SK-N-MC (cell line): Measurements from ENCODE around the gene FOXP4.

ENCODE experiments used
- EZH2 ChIP-seq: fragments of 200-600 bp; sonication (generic); IDR thresholded peaks from one replicate; pipeline ENCODE4 v1.6.1; 2017; ENCODE audit warnings: antibody characterized with exemption
- POLR2AphosphoS5 ChIP-seq: IDR thresholded peaks from 2 replicates; pipeline ENCODE4 v1.6.1; 2012; ENCODE audit warnings: mild to moderate bottlenecking, low read depth, low read length, borderline replicate concordance

DNA sequence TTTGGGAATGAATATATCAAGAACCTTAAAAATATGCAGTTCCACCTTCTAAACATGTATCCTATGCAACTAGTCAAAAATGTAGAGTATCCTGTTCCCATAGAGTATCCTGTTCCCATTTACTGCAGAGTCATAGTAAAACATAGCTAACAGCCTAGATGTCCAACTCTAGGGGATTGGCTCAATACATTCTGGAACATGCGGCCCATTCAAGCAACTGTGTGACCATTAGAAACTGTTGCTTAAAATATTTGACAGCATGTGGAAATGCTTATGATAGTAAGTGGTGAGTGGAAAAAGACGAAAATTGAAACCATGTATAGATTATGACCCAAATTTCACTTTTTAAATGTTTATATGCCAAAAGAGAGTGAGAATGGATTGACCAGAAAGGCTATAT, 11.2 kb downstream of the FOXP4 start:
- TF ChIP-seq EZH2 (no peak), POLR2AphosphoS5 (no peak)
